HG03575 (cell line): ENCODE measurements around the gene GDF15.

ENCODE experiments used
- ATAC-seq: cut with Tn5 transposase; IDR thresholded peaks from one replicate; pipeline ENCODE4 v1.9.1; 2021; ENCODE audit not compliant: unreplicated experiment, insufficient number of reproducible peaks, low FRiP score; ENCODE audit errors: extremely low read depth

Gene GDF15

GRCh38 chr19:18436671-18437490 lies 50.9 kb downstream of the GDF15 start:
- ATAC-seq: no peak

GRCh38 chr19:18437491-18438330 lies 51.8 kb downstream of the GDF15 start, which contains the start of gene ISYNA1:
Gene ISYNA1, minus strand, starts transcription at chr19:18438133. Its CDS starts 154 bp downstream, at chr19:18437979.
- no peak for ATAC-seq

DNA sequence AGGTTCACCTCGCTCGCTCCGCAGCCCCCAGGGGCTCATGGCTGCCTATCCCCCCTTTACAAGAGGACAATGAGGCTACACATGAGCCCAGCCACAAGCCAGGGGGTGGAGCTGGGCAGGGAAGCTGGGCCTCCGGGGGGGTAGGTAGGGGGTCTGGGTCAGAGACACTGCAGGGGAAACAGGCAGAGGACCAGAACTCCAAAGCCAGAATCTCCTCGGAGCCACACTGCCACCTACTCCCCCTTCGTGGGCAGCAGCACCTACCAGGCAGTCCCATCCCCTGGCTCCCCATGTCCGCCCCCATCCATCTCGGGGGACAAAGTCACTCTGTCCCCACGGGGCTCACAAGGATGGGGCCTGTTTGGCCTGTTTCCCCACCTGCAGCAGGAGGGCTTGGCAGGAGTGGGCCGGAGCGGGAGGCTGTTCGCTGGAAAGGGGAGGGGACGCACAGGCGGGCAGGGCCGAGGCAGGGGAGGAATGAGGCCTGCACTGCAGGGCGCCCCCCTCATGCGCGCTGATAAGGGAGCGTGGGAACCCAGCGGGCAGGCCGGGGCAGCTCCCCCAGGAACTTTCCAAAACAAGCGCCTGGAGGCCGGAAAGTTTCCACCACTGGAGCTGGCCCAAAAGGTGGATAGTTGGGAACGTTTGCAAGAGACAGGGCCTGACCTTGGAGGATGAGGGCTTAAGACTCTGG lies 52.5 kb downstream of the GDF15 start:
- no peak for ATAC-seq
